Activated T-helper 1 cell treated with anti-CD3 and anti-CD28 coated beads, Interleukin-12 subunit alpha, Interleukin-12 subunit beta, Interleukin-2, Interleukin-4 antibody, amounts not matched to agents 30 ng/mL and 10 ng/mL and 1 ng/mL, durations not matched to agents 14 hours and 24 hours and 36 hours (primary cell): Measurements from ENCODE around the gene MYH1. TPM values are rescaled to one million over a fixed set of nuclear protein-coding genes. Genes with fewer than 3 reads are reported as not detected.
"Not testable (repeated sequence)": the region's sequence is repeated elsewhere in the genome, so short reads cannot be mapped to it uniquely, and the experiment has no call there.

Source experiments
- DNase-seq: peaks from one replicate; pipeline ENCODE4 v3.0.0; 2021; ENCODE audit warnings: low spot score
- H3K27ac Mint-ChIP-seq: one replicate; pipeline ENCODE4 v1.8.0; 2021; ENCODE audit warnings: mild to moderate bottlenecking, mixed read lengths
- H3K27me3 Mint-ChIP-seq: one replicate; pipeline ENCODE4 v1.8.0; 2022; ENCODE audit warnings: mild to moderate bottlenecking, moderate library complexity, mixed read lengths; ENCODE audit not compliant: insufficient read depth
- H3K36me3 Mint-ChIP-seq: one replicate; pipeline ENCODE4 v1.8.0; 2021; ENCODE audit warnings: low read depth, mixed read lengths
- H3K4me1 Mint-ChIP-seq: one replicate; pipeline ENCODE4 v1.8.0; 2021; ENCODE audit warnings: low read depth, mixed read lengths
- H3K4me3 Mint-ChIP-seq: one replicate; pipeline ENCODE4 v1.8.0; 2021; ENCODE audit warnings: mild to moderate bottlenecking, moderate library complexity, mixed read lengths
- H3K9me3 Mint-ChIP-seq: one replicate; pipeline ENCODE4 v1.8.0; 2021; ENCODE audit warnings: mixed read lengths
- intact Hi-C: fragments of 100-400 bp; cut with micrococcal nuclease; formaldehyde crosslinking; loops from one replicate; pipeline ENCODE4 v1.15.1; 2024
- total RNA-seq: library from RNA; stranded (reverse); gene quantifications from 2 replicates; pipeline ENCODE4 v1.2.3, GENCODE V29; 2022

The MYH1 gene
- total RNA-seq, result not detected in 2 replicates

DNA sequence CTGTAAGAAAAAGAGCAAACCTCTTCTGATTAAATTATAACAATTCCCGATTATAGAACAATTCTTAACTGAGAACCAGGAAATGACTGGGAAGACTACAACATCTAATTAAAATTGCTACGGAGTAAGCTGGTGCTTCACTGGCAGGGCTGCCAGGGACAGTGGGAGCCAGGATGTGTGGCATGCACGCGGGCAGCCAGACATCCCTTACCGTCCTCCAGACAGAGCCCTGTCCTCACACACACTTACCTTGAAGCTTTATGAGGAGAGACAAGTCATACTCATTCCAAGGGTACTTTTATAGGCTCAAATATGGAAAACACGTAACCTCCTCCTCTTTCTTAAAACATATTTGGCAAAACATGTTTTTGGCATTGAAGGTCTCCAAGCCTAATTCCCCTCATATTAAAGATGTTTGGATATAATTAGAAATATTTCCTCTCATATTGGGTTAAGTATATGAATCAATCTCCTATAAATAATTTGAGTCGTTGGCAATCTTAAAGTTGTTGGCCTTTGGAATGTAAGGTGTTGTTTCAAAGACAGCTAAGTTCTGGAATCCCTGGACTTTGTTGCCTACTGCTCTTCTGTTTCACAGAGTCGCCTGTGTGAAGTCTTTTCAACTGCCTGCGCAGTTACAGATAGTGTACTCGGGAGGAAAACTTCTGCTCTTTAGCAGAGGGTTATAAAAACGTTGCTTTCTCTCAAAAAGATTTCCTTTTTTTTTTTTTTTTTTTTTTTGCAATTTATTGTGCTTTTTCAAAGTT, at the start of gene MYH1:
TSS of gene MYH1 (minus strand) at position 272 of the 767 bp plus-strand sequence. CDS start 1,900 bp downstream, outside the sequence.
- H3K27ac Mint-ChIP-seq, result no peak within 1 kb of the TSS

DNA sequence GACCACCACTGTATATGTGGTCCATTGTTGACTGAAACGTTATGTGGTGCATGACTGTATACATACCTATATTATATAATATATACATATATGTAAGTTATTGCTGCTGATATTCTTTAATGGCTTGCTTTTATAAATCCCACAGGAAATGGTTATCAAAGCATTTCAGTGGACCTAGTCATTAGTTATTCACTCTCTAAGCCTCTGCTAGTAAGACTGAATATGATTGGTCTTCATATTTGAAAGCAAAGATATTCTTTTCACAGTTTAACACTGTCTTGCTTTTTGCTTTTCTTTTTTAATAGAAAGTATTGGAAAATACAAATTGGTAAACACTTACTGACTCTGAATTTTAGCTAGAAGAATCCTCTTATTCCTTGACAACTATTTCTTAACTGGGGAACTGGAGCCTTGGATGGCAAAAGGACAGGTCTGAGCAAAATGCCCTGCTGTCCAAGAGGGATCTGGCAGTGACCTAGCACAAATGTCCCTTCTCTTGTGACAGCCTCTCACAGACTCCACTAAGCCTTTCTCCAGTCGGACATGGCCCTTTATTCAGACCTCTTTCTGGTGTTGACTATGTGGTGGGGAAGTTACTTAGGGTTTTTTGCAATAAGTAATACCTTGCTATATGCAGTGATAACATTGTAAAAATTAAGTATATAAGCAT, 45.8 kb upstream of the MYH1 start:
- Mint-ChIP-seq H3K9me3 (no peaks in the 10 kb centered on the region), H3K27ac (no peak overlapping the region), H3K36me3 (no peaks in the 10 kb centered on the region), H3K4me3 (no peak overlapping the region), H3K27me3 (peaks cover 1% of the 10 kb centered on the region), H3K4me1 (no peaks in the 10 kb centered on the region)
- no peak for DNase-seq
- intact Hi-C loops, result no loop called here

More for the DNA sequence above, at the start of gene MYH1:
- no peaks in the 10 kb centered on the region for H3K27me3 Mint-ChIP-seq
- H3K36me3 Mint-ChIP-seq, result no peaks in the 10 kb centered on the region
- no peak for DNase-seq
- H3K4me1 Mint-ChIP-seq, result no peaks in the 10 kb centered on the region
- H3K9me3 Mint-ChIP-seq, result no peaks in the 10 kb centered on the region
- intact Hi-C loops, result no loop called here
- no peak within 1 kb of the TSS for H3K4me3 Mint-ChIP-seq

GRCh38 chr17:10558049-10558448, 39.7 kb upstream of the MYH1 start:
- no peak for DNase-seq
- intact Hi-C loops, result no loop called here

DNA sequence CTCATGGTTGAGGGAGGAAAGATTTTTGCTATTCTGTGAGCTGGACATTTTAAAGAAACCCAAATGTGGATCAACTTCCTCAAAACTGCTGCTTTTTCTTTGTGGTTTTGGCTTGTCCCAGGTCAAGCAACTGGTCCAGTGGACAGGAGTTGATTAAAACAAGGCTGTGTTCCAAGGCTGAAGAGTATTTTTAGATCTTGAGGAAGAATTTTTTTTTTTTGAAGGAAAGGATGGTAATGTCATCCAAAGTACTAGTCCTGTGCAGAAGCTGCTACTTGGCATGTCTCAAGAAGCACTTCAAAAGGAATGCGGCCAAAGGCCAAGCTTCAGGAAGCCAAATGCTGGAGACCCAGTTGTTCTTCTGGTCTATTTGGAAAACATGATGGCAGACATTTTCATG, 39.1 kb upstream of the MYH1 start:
- Mint-ChIP-seq H3K27me3 (no peaks in the 10 kb centered on the region), H3K9me3 (no peaks in the 10 kb centered on the region), H3K4me3 (no peak overlapping the region), H3K27ac (no peak overlapping the region), H3K4me1 (no peaks in the 10 kb centered on the region), H3K36me3 (no peaks in the 10 kb centered on the region)
- intact Hi-C loops, result no loop called here
- no peak for DNase-seq

More at GRCh38 chr17:10558049-10558448, 39.7 kb upstream of the MYH1 start:
- Mint-ChIP-seq H3K27me3 (no peaks in the 10 kb centered on the region), H3K4me1 (no peaks in the 10 kb centered on the region), H3K4me3 (no peak overlapping the region), H3K27ac (no peak overlapping the region), H3K9me3 (no peaks in the 10 kb centered on the region), H3K36me3 (no peaks in the 10 kb centered on the region)

DNA sequence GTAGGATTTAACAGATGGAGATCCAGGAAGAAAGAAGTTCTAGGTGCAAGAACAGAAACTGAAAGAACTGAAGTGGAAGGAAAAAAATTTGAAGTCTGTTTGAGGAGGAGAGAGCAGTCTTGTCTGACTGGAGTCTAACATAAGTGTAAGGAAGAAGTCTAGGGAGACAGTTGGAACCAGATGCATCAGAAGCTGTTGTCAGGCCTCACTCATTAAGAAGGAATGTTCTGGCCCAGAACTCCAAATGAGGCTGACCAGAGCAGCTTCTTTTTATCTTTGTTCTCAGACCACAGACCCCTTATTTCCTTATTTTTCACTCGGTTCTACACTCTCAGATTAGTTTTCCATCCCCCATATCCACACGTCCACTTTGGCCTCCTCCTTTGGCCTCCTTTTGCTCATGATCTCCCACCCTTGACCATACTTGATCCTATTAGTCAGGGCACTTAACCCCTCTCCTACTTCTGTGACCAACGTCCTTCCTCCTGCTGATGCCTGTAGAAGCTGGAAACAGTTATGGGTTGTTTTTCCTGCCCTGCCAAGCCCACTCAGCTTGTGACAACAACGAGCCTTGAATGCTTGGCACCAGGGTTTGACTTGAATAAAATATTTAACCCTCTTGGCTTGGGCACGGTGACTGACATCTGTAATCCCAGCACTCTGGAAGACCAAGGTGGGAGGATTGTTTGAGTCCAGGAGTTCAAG, 38.1 kb upstream of the MYH1 start:
- H3K4me3 Mint-ChIP-seq, result no peak overlapping the region
- DNase-seq, result no peak
- intact Hi-C loops, result no loop called here
- no peaks in the 10 kb centered on the region for H3K27me3 Mint-ChIP-seq
- no peaks in the 10 kb centered on the region for H3K4me1 Mint-ChIP-seq
- H3K9me3 Mint-ChIP-seq, result no peaks in the 10 kb centered on the region
- H3K36me3 Mint-ChIP-seq, result no peaks in the 10 kb centered on the region
- no peak overlapping the region for H3K27ac Mint-ChIP-seq

GRCh38 chr17:10550014-10550413, 31.7 kb upstream of the MYH1 start:
- intact Hi-C loops, result no loop called here
- Mint-ChIP-seq H3K4me3 (no peak overlapping the region), H3K36me3 (no peaks in the 10 kb centered on the region), H3K27ac (no peak overlapping the region), H3K9me3 (no peaks in the 10 kb centered on the region), H3K4me1 (no peaks in the 10 kb centered on the region), H3K27me3 (no peaks in the 10 kb centered on the region)
- no peak for DNase-seq

- Mint-ChIP-seq H3K9me3 (no peaks in the 10 kb centered on the region), H3K27me3 (no peaks in the 10 kb centered on the region), H3K36me3 (no peaks in the 10 kb centered on the region), H3K4me3 (no peak within 1 kb of the TSS), H3K27ac (no peak within 1 kb of the TSS), H3K4me1 (no peaks in the 10 kb centered on the region)
- DNase-seq, result no peak
- intact Hi-C loops, result no loop called here
These were observed 30.9 kb upstream of the MYH1 start, which contains the start of gene MYH2 for GRCh38 chr17:10549096-10549842. Gene MYH2 (minus strand): TSS chr17:10549658. CDS start chr17:10547920, 1,738 bp downstream.

GRCh38 chr17:10547351-10547750, 29.0 kb upstream of the MYH1 start:
- H3K27ac Mint-ChIP-seq, result no peak overlapping the region
- no peaks in the 10 kb centered on the region for H3K4me1 Mint-ChIP-seq
- no peaks in the 10 kb centered on the region for H3K36me3 Mint-ChIP-seq
- H3K4me3 Mint-ChIP-seq, result no peak overlapping the region
- intact Hi-C loops, result no loop called here
- H3K27me3 Mint-ChIP-seq, result no peaks in the 10 kb centered on the region
- no peaks in the 10 kb centered on the region for H3K9me3 Mint-ChIP-seq
- no peak for DNase-seq

- H3K27me3 Mint-ChIP-seq, DNase-seq, H3K27ac Mint-ChIP-seq, H3K36me3 Mint-ChIP-seq, H3K4me3 Mint-ChIP-seq, H3K4me1 Mint-ChIP-seq, intact Hi-C loops: not testable (repeated sequence)
- H3K9me3 Mint-ChIP-seq, result peaks cover 20% of the 10 kb centered on the region
These were observed 25.1 kb upstream of the MYH1 start for GRCh38 chr17:10543486-10543885.

- H3K4me3 Mint-ChIP-seq, intact Hi-C loops, H3K27ac Mint-ChIP-seq, H3K36me3 Mint-ChIP-seq, H3K27me3 Mint-ChIP-seq, DNase-seq, H3K4me1 Mint-ChIP-seq: not testable (repeated sequence)
- H3K9me3 Mint-ChIP-seq, result peaks cover 20% of the 10 kb centered on the region
These were observed 22.8 kb upstream of the MYH1 start for GRCh38 chr17:10541179-10541578.

DNA sequence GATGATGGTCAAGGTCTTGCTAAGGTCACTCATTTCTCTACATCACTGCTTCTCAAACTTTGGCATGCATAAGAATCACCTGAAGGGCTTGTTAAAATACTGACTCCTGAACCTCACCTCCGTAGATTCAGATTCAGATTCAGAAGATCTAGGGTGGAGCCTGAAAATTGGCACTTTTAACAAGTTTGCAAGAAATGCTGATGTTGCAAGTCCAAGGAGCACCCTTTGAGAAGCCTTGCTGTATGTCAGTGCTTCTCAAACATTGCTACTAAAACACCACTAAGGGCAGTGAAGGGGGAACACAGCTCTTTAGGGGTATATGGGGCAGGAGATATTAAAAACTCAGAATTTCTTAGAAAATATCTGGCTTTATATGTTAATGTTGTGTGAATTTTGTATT, 13.7 kb upstream of the MYH1 start:
- no peaks in the 10 kb centered on the region for H3K36me3 Mint-ChIP-seq
- intact Hi-C loops, result no loop called here

DNA sequence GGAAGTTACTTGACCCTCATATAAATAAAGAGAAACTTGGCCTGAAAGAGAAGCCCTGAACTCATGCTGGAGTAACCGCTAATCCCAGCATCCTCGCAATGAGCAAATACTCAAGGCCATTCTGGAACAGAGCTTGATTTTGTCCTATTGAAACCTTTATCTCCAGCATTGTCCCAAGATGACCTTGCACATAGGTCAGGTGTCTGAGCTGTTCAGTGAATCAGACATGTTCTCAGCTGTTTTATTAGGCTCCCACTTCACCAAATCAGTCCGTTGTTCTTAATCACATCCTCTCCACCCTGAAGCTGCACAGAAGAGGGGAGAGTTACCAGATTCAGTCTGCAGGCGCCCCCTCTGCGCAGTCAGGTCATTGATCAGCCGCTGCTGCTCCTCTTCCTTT, 9.1 kb upstream of the MYH1 start:
- intact Hi-C loops, result no loop called here
- Mint-ChIP-seq H3K27me3 (no peaks in the 10 kb centered on the region), H3K4me1 (no peaks in the 10 kb centered on the region), H3K4me3 (no peak overlapping the region), H3K27ac (no peak overlapping the region), H3K9me3 (no peaks in the 10 kb centered on the region), H3K36me3 (no peaks in the 10 kb centered on the region)
- no peak for DNase-seq

More for the DNA sequence above, 13.7 kb upstream of the MYH1 start:
- no peak for DNase-seq
- H3K4me1 Mint-ChIP-seq, result no peaks in the 10 kb centered on the region
- H3K27me3 Mint-ChIP-seq, result peaks cover 2% of the 10 kb centered on the region
- no peaks in the 10 kb centered on the region for H3K9me3 Mint-ChIP-seq
- H3K4me3 Mint-ChIP-seq, result no peak overlapping the region
- H3K27ac Mint-ChIP-seq, result no peak overlapping the region
